ENCODE measurements around the gene CFAP251.
"Not testable (repeated sequence)": the region's sequence is repeated elsewhere in the genome, so short reads cannot be mapped to it uniquely, and the experiment has no call there.

CFAP251 gene

GRCh38 chr12:122030424-122031035, 112.1 kb downstream of the CFAP251 start:
- DNase-seq, result no peak

- DNase-seq, result no peak
Measured at GRCh38 chr12:122031342-122032216, 113.2 kb downstream of the CFAP251 start.

- no peak for DNase-seq
Measured at GRCh38 chr12:122032580-122032979, 114.2 kb downstream of the CFAP251 start.

GRCh38 chr12:122035292-122035691, 116.9 kb downstream of the CFAP251 start:
- no peak for DNase-seq

- DNase-seq, result no peak
Measured at GRCh38 chr12:122036153-122036552, 117.8 kb downstream of the CFAP251 start.

GRCh38 chr12:122040579-122041386, 122.4 kb downstream of the CFAP251 start:
- no peak for DNase-seq

- DNase-seq, result not testable (repeated sequence)
Measured at GRCh38 chr12:122041458-122041857, 123.1 kb downstream of the CFAP251 start.

- no peak for DNase-seq
Measured at GRCh38 chr12:122042910-122043309, 124.5 kb downstream of the CFAP251 start.

- no peak for DNase-seq
Measured at GRCh38 chr12:122043476-122043875, 125.1 kb downstream of the CFAP251 start.

- no peak for DNase-seq
Measured at GRCh38 chr12:122045262-122045661, 126.9 kb downstream of the CFAP251 start.

- DNase-seq, result no peak
Measured at GRCh38 chr12:122046145-122046544, 127.8 kb downstream of the CFAP251 start.

GRCh38 chr12:122048151-122048550, 129.8 kb downstream of the CFAP251 start:
- DNase-seq, result no peak

GRCh38 chr12:122049827-122050226, 131.4 kb downstream of the CFAP251 start:
- DNase-seq, result no peak

GRCh38 chr12:122050706-122051105, 132.3 kb downstream of the CFAP251 start:
- no peak for DNase-seq

GRCh38 chr12:122051231-122051876, 133.0 kb downstream of the CFAP251 start:
- no peak for DNase-seq

- DNase-seq, result no peak
Measured at GRCh38 chr12:122052285-122052684, 133.9 kb downstream of the CFAP251 start.
